ENCODE measurements around the gene GAPVD1.

- TF ChIP-seq CTCF (IDR thresholded peaks at IDR 0.05) (no peak), ESRRA (IDR thresholded peaks at IDR 0.05; ENCODE audit: borderline replicate concordance, low read length) (no peak), MYC (IDR thresholded peaks at IDR 0.05; ENCODE audit: borderline replicate concordance, low read length) (no peak), REST (IDR thresholded peaks at IDR 0.05) (no peak), ELK1 (IDR thresholded peaks at IDR 0.05; ENCODE audit: low read depth, low read length) (no peak), RFX5 (IDR thresholded peaks at IDR 0.05) (no peak), MAZ (IDR thresholded peaks at IDR 0.05; ENCODE audit: borderline replicate concordance, low read depth, low read length) (no peak), POLR2A (IDR thresholded peaks at IDR 0.05; ENCODE audit: low read length) (no peak), HOXA7 (CRISPR knock-in tag; IDR thresholded peaks at IDR 0.05) (no peak), RAD21 (conservative IDR thresholded peaks at IDR 0.05 in 1 of 2, IDR thresholded peaks at IDR 0.05 in 1 of 2) (no peak), E2F6 (IDR thresholded peaks at IDR 0.05; ENCODE audit: borderline replicate concordance, low read depth) (no peak), EP300 (IDR thresholded peaks at IDR 0.05) (no peak)
Measured at GRCh38 chr9:125341566-125341965, 79.9 kb downstream of the GAPVD1 start.

Data from A549 (cell line).